Measurements from ENCODE around the gene ABR. TPM values are rescaled to one million over a fixed set of nuclear protein-coding genes. Genes with fewer than 3 reads are reported as not detected.
A peak's percentile ranks its signal among the peaks of the same experiment; 100 is the strongest.

ABR gene
- total and polyA plus RNA-seq, 2 donors from 2014 or later = 18.7 to 116 TPM

GRCh38 chr17:1071103-1071825 lies 108.5 kb downstream of the ABR start:
- intact Hi-C loops (cut with DNase I) = no loop called here
- Histone ChIP-seq H3K4me3 (ENCODE audit: low read length in 3 of 3) (no peak overlapping the region), H3K4me1 (ENCODE audit: control insufficient read depth in 2 of 3, insufficient read depth in 2 of 3, low read depth in 1 of 3, low read length in 3 of 3) (no peaks in the 10 kb centered on the region), H3K9me3 (ENCODE audit: control insufficient read depth in 2 of 3, insufficient read depth in 1 of 3, low read length in 3 of 3) (no peaks in the 10 kb centered on the region), H3K27ac (ENCODE audit: low read depth in 2 of 2, low read length in 2 of 2) (no peak overlapping the region), H3K27me3 (ENCODE audit: control insufficient read depth, insufficient read depth, low read length) (no peaks in the 10 kb centered on the region), H3K9ac (ENCODE audit: low read length in 3 of 3) (no peak overlapping the region), H3K36me3 (ENCODE audit: control insufficient read depth in 2 of 3, insufficient read depth in 3 of 3, low read length in 3 of 3) (peaks cover 2 to 6% (median 5%) of the 10 kb centered on the region in 3 donors)
- TF ChIP-seq CTCF (IDR thresholded peaks at IDR 0.05; ENCODE audit: borderline replicate concordance, extremely low read depth, insufficient read depth) = no peak
- DNase-seq (peak in 1 of 5 donors; percentile 53), FAIRE-seq (no peak)

- no peaks in the 10 kb centered on the region for H3K4me1 ChIP-seq (ENCODE audit: control insufficient read depth in 2 of 3, insufficient read depth in 2 of 3, low read depth in 1 of 3, low read length in 3 of 3)
- no peak for FAIRE-seq
- peaks cover 2 to 7% (median 5%) of the 10 kb centered on the region in 3 donors for H3K36me3 ChIP-seq (ENCODE audit: control insufficient read depth in 2 of 3, insufficient read depth in 3 of 3, low read length in 3 of 3)
- no peak for TF ChIP-seq CTCF (IDR thresholded peaks at IDR 0.05; ENCODE audit: borderline replicate concordance, extremely low read depth, insufficient read depth)
- no peaks in the 10 kb centered on the region for H3K27me3 ChIP-seq (ENCODE audit: control insufficient read depth, insufficient read depth, low read length)
- no peaks in the 10 kb centered on the region for H3K9me3 ChIP-seq (ENCODE audit: control insufficient read depth in 2 of 3, insufficient read depth in 1 of 3, low read length in 3 of 3)
- H3K9ac ChIP-seq (ENCODE audit: low read length in 3 of 3) = no peak overlapping the region
- H3K4me3 ChIP-seq (ENCODE audit: low read length in 3 of 3) = no peak overlapping the region
- H3K27ac ChIP-seq (ENCODE audit: low read depth in 2 of 2, low read length in 2 of 2) = no peak overlapping the region
- peak in 1 of 5 donors; percentile 75 for DNase-seq
- intact Hi-C loops (cut with DNase I) = no loop called here
These were observed 109.4 kb downstream of the ABR start for GRCh38 chr17:1070411-1070810.

GRCh38 chr17:1069847-1070246 lies 109.9 kb downstream of the ABR start:
- intact Hi-C loops (cut with DNase I) = no loop called here
- DNase-seq (peak in 1 of 5 donors; percentile 57), FAIRE-seq (no peak)

More at GRCh38 chr17:1069847-1070246, 109.9 kb downstream of the ABR start:
- no peaks in the 10 kb centered on the region for H3K4me1 ChIP-seq (ENCODE audit: control insufficient read depth in 2 of 3, insufficient read depth in 2 of 3, low read depth in 1 of 3, low read length in 3 of 3)
- H3K4me3 ChIP-seq (ENCODE audit: low read length in 3 of 3) = no peak overlapping the region
- no peak overlapping the region for H3K27ac ChIP-seq (ENCODE audit: low read depth in 2 of 2, low read length in 2 of 2)
- no peaks in the 10 kb centered on the region for H3K9me3 ChIP-seq (ENCODE audit: control insufficient read depth in 2 of 3, insufficient read depth in 1 of 3, low read length in 3 of 3)
- no peak overlapping the region for H3K9ac ChIP-seq (ENCODE audit: low read length in 3 of 3)
- TF ChIP-seq CTCF (IDR thresholded peaks at IDR 0.05; ENCODE audit: borderline replicate concordance, extremely low read depth, insufficient read depth) = no peak
- H3K27me3 ChIP-seq (ENCODE audit: control insufficient read depth, insufficient read depth, low read length) = no peaks in the 10 kb centered on the region
- H3K36me3 ChIP-seq (ENCODE audit: control insufficient read depth in 2 of 3, insufficient read depth in 3 of 3, low read length in 3 of 3) = peaks cover 2 to 8% (median 5%) of the 10 kb centered on the region in 3 donors
